Measurements from ENCODE around the gene TRPM6.

GRCh38 chr9:74775396-74775795 is 112.3 kb downstream of the TRPM6 start:
- no peak for TF ChIP-seq CTCF (conservative IDR thresholded peaks at IDR 0.05; ENCODE audit: low read length)
- TF ChIP-seq EZH2phosphoT487 (IDR thresholded peaks at IDR 0.05; ENCODE audit: borderline replicate concordance, low read depth, low read length) = no peak

All from OCI-LY7 (cell line).